NOMO-1 treated with DMSO at 0.1 percent for 48 hours (cell line): ENCODE measurements around the gene STOX2.

Experiments used
- DNase-seq: peaks from one replicate; lab custom pipeline; 2025; ENCODE audit not compliant: unreplicated experiment; lab: John Stamatoyannopoulos, UW

The STOX2 gene

DNA sequence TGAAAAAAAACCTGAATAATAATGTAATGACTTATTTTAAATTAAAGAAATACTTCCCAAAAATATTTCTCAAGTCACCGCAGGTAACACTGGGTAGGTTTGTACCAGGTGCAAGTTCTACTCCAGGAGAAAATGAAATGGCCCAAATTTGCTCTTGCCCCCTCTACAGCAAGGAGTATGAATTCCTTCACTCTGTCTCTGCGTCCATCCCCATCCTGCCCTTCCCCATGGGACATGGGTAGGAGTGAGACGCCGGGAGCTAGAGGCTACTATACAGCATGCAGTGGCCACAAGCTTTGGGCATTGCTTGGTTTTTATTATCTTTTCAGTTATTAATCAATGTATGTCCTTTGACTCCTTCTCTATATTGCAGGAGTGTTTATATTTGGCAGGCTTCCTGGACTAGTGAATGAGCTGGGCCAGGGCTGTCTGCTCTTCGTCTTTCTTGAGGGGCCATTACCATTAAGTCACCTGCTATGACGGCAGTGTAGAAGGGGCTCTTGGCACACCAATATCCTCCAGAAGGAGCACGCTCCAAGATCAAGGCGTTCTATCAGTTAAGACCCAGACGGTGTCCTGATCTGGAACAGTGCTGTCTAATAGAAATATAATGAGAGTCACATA lies 162.9 kb downstream of the STOX2 start:
- DNase-seq: no peak
